Measurements from ENCODE around the gene CEP68. TPM values are rescaled to one million over a fixed set of nuclear protein-coding genes. Genes with fewer than 3 reads are reported as not detected.
A peak's percentile ranks its signal among the peaks of the same experiment; 100 is the strongest.

The CEP68 gene
- total RNA-seq, 4 donors from 2014 or later = 18.5 to 27.5 (median 25.3) TPM

GRCh38 chr2:65049010-65049639, 7.1 kb upstream of the CEP68 start:
- no peak overlapping the region for H3K4me3 ChIP-seq (ENCODE audit: low read depth, poor library complexity, severe bottlenecking)
- TF ChIP-seq, protein P1, sequence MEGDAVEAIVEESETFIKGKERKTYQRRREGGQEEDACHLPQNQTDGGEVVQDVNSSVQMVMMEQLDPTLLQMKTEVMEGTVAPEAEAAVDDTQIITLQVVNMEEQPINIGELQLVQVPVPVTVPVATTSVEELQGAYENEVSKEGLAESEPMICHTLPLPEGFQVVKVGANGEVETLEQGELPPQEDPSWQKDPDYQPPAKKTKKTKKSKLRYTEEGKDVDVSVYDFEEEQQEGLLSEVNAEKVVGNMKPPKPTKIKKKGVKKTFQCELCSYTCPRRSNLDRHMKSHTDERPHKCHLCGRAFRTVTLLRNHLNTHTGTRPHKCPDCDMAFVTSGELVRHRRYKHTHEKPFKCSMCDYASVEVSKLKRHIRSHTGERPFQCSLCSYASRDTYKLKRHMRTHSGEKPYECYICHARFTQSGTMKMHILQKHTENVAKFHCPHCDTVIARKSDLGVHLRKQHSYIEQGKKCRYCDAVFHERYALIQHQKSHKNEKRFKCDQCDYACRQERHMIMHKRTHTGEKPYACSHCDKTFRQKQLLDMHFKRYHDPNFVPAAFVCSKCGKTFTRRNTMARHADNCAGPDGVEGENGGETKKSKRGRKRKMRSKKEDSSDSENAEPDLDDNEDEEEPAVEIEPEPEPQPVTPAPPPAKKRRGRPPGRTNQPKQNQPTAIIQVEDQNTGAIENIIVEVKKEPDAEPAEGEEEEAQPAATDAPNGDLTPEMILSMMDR (IDR thresholded peaks at IDR 0.05) = no peak
- no peak for TF ChIP-seq POLR2A (IDR thresholded peaks at IDR 0.05)
- intact Hi-C loops (cut with DNase I; ENCODE audit: low total_unique reads) = no loop called here
- WGBS, 2 donors = 22 to 58% methylated on average over 1 of the region's 1 CpG
- DNase-seq (ENCODE audit: low spot score in 2 of 2) = no peak

DNA sequence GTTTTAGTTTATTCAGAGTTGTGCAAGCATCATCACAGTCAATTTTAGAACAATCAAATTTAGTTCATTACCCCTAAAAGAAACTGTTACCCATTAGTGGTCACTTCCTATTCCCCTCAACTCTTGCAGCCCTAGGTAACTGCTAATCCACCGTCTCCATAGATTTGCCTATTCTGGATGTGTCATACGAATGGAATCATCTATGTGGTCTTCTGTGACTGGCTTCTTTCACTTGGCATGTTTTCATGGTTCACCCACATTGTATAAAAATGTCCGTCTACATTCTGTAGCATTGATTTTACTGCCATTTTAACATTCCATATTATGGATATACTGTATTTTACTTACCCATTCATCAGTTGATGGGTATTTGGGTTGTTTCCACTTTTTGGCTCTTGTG, 5.3 kb upstream of the CEP68 start:
- 92 to 94% methylated on average over 3 of the region's 3 CpGs for WGBS, 2 donors
- H3K4me3 ChIP-seq (ENCODE audit: low read depth, poor library complexity, severe bottlenecking) = no peak overlapping the region
- no peak for DNase-seq (ENCODE audit: low spot score in 2 of 2)
- intact Hi-C loops (cut with DNase I; ENCODE audit: low total_unique reads) = no loop called here
- no peak for TF ChIP-seq POLR2A (IDR thresholded peaks at IDR 0.05)
- TF ChIP-seq, protein P1 (IDR thresholded peaks at IDR 0.05) = no peak

DNA sequence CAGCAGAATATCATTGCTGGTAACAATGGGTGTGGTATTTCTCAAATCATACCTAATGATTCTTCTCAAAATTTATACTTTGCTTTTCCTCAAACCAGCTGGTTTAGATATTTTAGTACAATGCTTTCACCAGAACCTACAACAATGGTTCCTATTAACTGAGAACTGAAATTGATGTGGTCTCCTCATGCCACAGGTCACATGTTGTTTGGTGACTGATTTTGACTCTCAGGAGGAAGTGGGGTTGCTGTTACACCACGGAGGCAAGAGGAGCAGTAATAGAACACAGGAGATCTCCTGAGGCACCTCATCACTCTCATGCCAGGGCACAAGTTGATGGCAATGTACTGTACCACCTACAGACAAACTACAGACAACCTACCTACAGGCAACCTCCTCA, 3.0 kb upstream of the CEP68 start:
- peak in 1 of 2 donors; percentile 76 for DNase-seq (ENCODE audit: low spot score in 2 of 2)
- no peak overlapping the region for H3K4me3 ChIP-seq (ENCODE audit: low read depth, poor library complexity, severe bottlenecking)
- intact Hi-C loops (cut with DNase I; ENCODE audit: low total_unique reads) = no loop called here
- WGBS, 2 donors = 23 to 33% methylated on average over 1 of the region's 1 CpG
- TF ChIP-seq POLR2A (IDR thresholded peaks at IDR 0.05) = no peak
- TF ChIP-seq, protein P1 (IDR thresholded peaks at IDR 0.05) = no peak

DNA sequence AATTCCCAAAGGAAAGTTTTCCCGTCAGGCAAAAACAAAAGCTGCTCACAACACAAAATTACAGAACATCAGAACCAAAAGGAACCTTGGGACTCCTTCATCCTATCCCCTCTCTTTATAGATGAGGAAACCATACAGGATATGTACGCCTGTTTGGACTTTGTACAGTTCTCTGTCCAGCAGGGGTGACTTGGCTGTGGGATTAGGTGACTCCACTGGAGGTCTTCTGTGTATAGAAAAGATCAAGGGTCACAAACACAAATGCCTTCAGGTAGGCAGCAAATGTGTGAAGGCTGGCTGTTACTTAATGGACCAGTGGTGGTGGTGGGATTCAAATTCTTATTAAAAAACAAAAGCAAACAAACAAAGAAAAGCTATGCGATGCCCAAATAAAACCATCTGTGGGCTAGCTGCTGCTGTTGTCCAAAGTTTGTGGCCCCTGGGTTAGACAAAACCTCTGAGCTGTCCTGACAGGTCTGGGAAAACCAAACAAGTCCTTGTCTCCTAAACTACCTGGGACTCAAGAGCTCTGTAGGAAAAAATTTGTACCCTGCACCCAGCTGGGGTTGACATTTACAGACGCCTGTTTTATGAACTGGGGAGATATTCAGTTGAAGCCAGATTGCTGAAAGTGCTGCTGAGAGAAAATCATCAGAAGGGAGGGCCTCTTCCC, 1.3 kb upstream of the CEP68 start:
- intact Hi-C loops (cut with DNase I; ENCODE audit: low total_unique reads) = no loop called here
- no peak for TF ChIP-seq POLR2A (IDR thresholded peaks at IDR 0.05)
- TF ChIP-seq, protein P1 (IDR thresholded peaks at IDR 0.05) = no peak
- H3K4me3 ChIP-seq (ENCODE audit: low read depth, poor library complexity, severe bottlenecking) = no peak overlapping the region
- 78 to 85% methylated on average over 4 of the region's 4 CpGs for WGBS, 2 donors
- peak in 1 of 2 donors; percentile 57 for DNase-seq (ENCODE audit: low spot score in 2 of 2)

GRCh38 chr2:65055422-65056214, 598 bp upstream of the CEP68 start:
- 11 to 13% methylated on average over 27 to 38 of the region's 42 CpGs for WGBS, 2 donors
- TF ChIP-seq POLR2A (IDR thresholded peaks at IDR 0.05) = no peak
- TF ChIP-seq, protein P1 (IDR thresholded peaks at IDR 0.05) = no peak
- intact Hi-C loops (cut with DNase I; ENCODE audit: low total_unique reads) = no loop called here
- peak overlapping the region; percentile 65 for H3K4me3 ChIP-seq (ENCODE audit: low read depth, poor library complexity, severe bottlenecking)
- DNase-seq (ENCODE audit: low spot score in 2 of 2) = peak in 1 of 2 donors; percentile 70
